Trophoblast cell (in vitro differentiated cells and primary cell): ENCODE data around the gene UNK.
"Not testable (repeated sequence)": the region's sequence is repeated elsewhere in the genome, so short reads cannot be mapped to it uniquely, and the experiment has no call there.

Source experiments
- DNase-seq, 2 donors: peaks; one replicate each; pipeline ENCODE4 v3.0.0-alpha.2; 2016
- H2AFZ ChIP-seq: 2 replicates; pipeline ENCODE4 v1.6.1; 2013; ENCODE audit warnings: low read length, moderate library complexity, mild to moderate bottlenecking; ENCODE audit not compliant: insufficient read depth, poor library complexity
- H2AK5ac ChIP-seq: 2 replicates; pipeline ENCODE4 v1.6.1; 2013; ENCODE audit warnings: mild to moderate bottlenecking, low read length
- H2BK120ac ChIP-seq: 2 replicates; pipeline ENCODE4 v1.6.1; 2013; ENCODE audit warnings: low read length, mild to moderate bottlenecking, moderate library complexity; ENCODE audit not compliant: insufficient read depth, poor library complexity
- H2BK12ac ChIP-seq: 2 replicates; pipeline ENCODE4 v1.6.1; 2013; ENCODE audit warnings: mild to moderate bottlenecking, low read length, moderate library complexity
- H2BK5ac ChIP-seq: 2 replicates; pipeline ENCODE4 v1.6.1; 2013; ENCODE audit warnings: low read length, low read depth, moderate library complexity, mild to moderate bottlenecking; ENCODE audit not compliant: poor library complexity
- H3K14ac ChIP-seq: 2 replicates; pipeline ENCODE4 v1.6.1; 2013; ENCODE audit warnings: mild to moderate bottlenecking, low read length
- H3K18ac ChIP-seq: 2 replicates; pipeline ENCODE4 v1.6.1; 2013; ENCODE audit warnings: mild to moderate bottlenecking, low read length
- H3K23ac ChIP-seq: 2 replicates; pipeline ENCODE4 v1.6.1; 2013; ENCODE audit warnings: low read length
- H3K27ac ChIP-seq: 2 replicates; pipeline ENCODE4 v1.5.1; 2013; ENCODE audit warnings: low read depth, mild to moderate bottlenecking, inconsistent platforms, low read length, moderate library complexity
- H3K27me3 ChIP-seq: 2 replicates; pipeline ENCODE4 v1.6.1; 2013; ENCODE audit warnings: inconsistent platforms, mild to moderate bottlenecking, low read length, moderate library complexity; ENCODE audit not compliant: insufficient read depth
- H3K36me3 ChIP-seq, 2 experiments: 1 replicate in 1 of 2; 2 replicates in 1 of 2; pipeline ENCODE4 v1.6.1; 2013; ENCODE audit warnings: low read length in 2 of 2, mild to moderate bottlenecking in 2 of 2, moderate library complexity in 1 of 2; ENCODE audit not compliant: insufficient read depth in 2 of 2, control insufficient read depth in 1 of 2
- H3K4ac ChIP-seq: 2 replicates; pipeline ENCODE4 v1.6.1; 2013; ENCODE audit warnings: low read depth, mild to moderate bottlenecking, low read length, moderate library complexity
- H3K4me1 ChIP-seq, 2 experiments: 1 replicate in 1 of 2; 2 replicates in 1 of 2; pipeline ENCODE4 v1.6.1; 2013; ENCODE audit warnings: low read length in 2 of 2, mild to moderate bottlenecking in 2 of 2, moderate library complexity in 1 of 2; ENCODE audit not compliant: insufficient read depth in 2 of 2, control insufficient read depth in 1 of 2
- H3K4me2 ChIP-seq: 2 replicates; pipeline ENCODE4 v1.6.1; 2013; ENCODE audit warnings: inconsistent platforms, mild to moderate bottlenecking, low read length, moderate library complexity
- H3K4me3 ChIP-seq: 2 replicates; pipeline ENCODE4 v1.5.1; 2013; ENCODE audit warnings: mild to moderate bottlenecking, low read depth, low read length, inconsistent platforms
- H3K79me1 ChIP-seq: one replicate; pipeline ENCODE4 v1.6.1; 2013; ENCODE audit warnings: low read length
- H3K79me2 ChIP-seq: 2 replicates; pipeline ENCODE4 v1.6.1; 2013; ENCODE audit warnings: low read length, mild to moderate bottlenecking; ENCODE audit not compliant: control insufficient read depth, insufficient read depth, poor library complexity
- H3K9ac ChIP-seq: 2 replicates; pipeline ENCODE4 v1.6.1; 2013; ENCODE audit warnings: mild to moderate bottlenecking, low read length
- H3K9me3 ChIP-seq: 2 replicates; pipeline ENCODE4 v1.6.1; 2013; ENCODE audit warnings: low read depth, mild to moderate bottlenecking, control low read depth, inconsistent platforms, low read length; ENCODE audit not compliant: insufficient read depth
- H4K12ac ChIP-seq: 2 replicates; pipeline ENCODE4 v1.6.1; 2013; ENCODE audit warnings: low read depth, mild to moderate bottlenecking, low read length, moderate library complexity
- H4K8ac ChIP-seq: 2 replicates; pipeline ENCODE4 v1.6.1; 2013; ENCODE audit warnings: low read depth, mild to moderate bottlenecking, low read length, moderate library complexity
- H4K91ac ChIP-seq: one replicate; pipeline ENCODE4 v1.6.1; 2013; ENCODE audit warnings: low read depth, mild to moderate bottlenecking, low read length, moderate library complexity
- WGBS: extraction: QIAGEN DNeasy Blood & Tissue Kit; methylation state at CpG from one replicate; pipeline ENCODE4 v1.1.7; 2013; ENCODE audit warnings: missing lambda C conversion rate; ENCODE audit not compliant: insufficient read length, insufficient coverage; ENCODE audit errors: extremely low coverage; 5-methylcytosine and 5-hydroxymethylcytosine counted together

UNK gene

DNA sequence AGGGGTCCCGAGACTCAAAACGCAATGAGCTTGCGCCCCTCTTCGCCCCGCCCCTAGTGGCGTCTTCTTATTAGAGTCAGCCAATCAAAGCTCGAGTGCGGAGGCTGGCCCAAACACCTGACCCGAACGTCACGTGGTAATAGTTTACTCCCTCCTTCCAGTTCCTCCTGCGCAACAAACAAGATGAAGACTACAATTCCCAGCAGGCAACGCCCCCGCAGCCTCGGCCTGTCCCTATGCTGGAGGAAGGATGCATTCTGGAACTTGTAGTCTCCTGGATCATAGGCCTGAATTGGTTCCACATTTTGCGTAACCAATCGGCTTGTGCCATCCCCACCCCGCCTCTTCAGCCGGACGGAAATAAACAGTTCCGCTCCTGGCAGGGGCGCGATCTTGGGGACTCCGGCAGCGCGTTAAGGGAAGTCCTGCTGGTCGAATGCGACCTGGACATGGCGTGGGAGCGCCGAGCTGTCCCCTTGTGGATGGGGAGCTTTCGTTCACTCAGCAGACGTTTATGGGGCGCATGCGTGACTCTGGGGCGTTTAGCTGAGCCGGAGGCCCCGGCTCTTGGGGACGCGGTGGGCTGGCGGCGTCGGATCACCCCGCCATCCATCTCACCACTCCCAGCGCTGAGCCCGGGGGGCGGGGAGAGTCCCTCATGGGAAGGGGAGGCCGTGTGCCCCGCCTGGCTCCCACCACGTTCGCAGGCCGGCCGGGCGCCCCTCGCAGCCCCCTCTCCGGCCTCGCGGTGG is 70.9 kb downstream of the UNK start, which contains the start of gene WBP2:
Gene WBP2 (minus strand): TSS at position 26 of the 752 bp plus-strand sequence. CDS start 38 bp downstream, outside the sequence.
- Histone ChIP-seq H3K4me1 (peaks cover 5 to 14% of the 10 kb centered on the region in 2 experiments), H3K79me1 (peaks cover 3% of the 10 kb centered on the region), H4K12ac (peak within 1 kb of the TSS; percentile 71), H3K14ac (peak within 1 kb of the TSS; percentile 25), H3K36me3 (peaks cover 12% of the 10 kb centered on the region in 2 experiments), H3K4me3 (peak within 1 kb of the TSS; percentile 87), H3K23ac (no peak within 1 kb of the TSS), H3K27ac (peak within 1 kb of the TSS; percentile 35), H3K9ac (peak within 1 kb of the TSS; percentile 68), H3K9me3 (no peaks in the 10 kb centered on the region), H2BK120ac (peak within 1 kb of the TSS; percentile 59), H3K79me2 (peaks cover 3% of the 10 kb centered on the region), H3K4me2 (peak within 1 kb of the TSS; percentile 81), H3K4ac (peak within 1 kb of the TSS; percentile 16), H2AK5ac (peak within 1 kb of the TSS; percentile 36), H3K27me3 (no peaks in the 10 kb centered on the region), H2BK5ac (peak within 1 kb of the TSS; percentile 24), H2AFZ (peak within 1 kb of the TSS; percentile 91), H2BK12ac (peak within 1 kb of the TSS; percentile 36), H4K91ac (peak within 1 kb of the TSS; percentile 79), H3K18ac (peak within 1 kb of the TSS; percentile 50), H4K8ac (peak within 1 kb of the TSS; percentile 80)
- peak; percentile 99 to 100 for DNase-seq
- no CpG with 5 or more reads among the region's 58 CpGs for WGBS

DNA sequence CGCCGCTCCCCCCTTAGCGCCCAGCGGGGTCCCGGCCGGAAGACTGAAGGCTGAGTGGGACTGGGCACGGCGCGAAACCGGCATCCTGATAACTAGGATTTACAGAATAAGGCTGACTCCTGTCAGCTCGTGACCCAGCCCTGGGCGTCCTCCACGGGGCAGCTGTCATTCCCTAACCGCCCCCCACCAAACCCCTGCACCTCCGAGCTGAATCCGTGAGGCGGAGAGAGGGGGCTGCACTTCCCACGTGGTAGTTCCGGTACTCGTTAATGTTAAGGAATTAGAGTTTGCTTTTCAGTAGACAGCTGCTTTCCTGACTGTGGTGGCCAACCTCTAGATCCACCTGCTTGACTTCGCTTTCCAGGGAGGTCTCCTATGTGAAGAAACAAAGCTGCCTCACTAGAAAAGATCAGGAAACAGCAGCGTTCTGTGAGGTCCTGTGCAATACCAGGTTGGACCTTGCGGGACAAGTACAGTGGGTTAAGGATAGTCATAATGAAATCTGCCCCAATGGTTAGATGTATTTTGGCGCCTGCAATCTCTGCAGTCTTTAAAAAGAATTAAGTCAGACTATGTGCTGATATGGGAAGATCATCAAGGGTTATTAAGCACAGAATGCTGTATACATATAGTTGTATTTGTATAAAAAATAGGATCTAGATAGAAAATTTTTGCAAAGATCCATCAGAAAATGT is 71.6 kb downstream of the UNK start:
- no peaks in the 10 kb centered on the region for H3K27me3 ChIP-seq

DNA sequence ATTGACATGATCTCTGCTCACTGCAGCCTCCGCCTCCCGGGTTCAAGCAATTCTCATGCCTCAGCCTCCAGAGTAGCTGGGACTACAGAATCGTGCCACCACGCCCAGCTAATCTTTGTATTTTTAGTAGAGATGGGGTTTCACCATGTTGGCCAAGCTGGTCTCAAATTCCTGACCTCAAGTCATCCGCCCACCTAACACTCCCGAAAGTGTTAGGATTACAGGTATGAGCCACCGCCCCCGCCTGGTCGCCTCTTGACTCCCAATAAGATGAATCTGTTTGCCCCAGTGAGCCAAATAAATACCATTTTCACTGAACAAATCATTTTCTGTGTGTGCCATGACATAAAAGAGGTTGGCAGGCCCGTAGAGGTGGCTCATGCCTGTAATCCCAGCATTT is 74.8 kb downstream of the UNK start:
- H3K18ac ChIP-seq, H3K36me3 ChIP-seq, H4K8ac ChIP-seq, H3K4me2 ChIP-seq, H3K27ac ChIP-seq, H3K4me1 ChIP-seq, H3K79me1 ChIP-seq, H3K4ac ChIP-seq, H2AFZ ChIP-seq, DNase-seq, H2BK12ac ChIP-seq, H4K12ac ChIP-seq, H4K91ac ChIP-seq, H3K79me2 ChIP-seq, H3K23ac ChIP-seq, H3K9me3 ChIP-seq, H2BK5ac ChIP-seq, H3K4me3 ChIP-seq, H2BK120ac ChIP-seq, H2AK5ac ChIP-seq, H3K27me3 ChIP-seq, H3K9ac ChIP-seq, H3K14ac ChIP-seq: not testable (repeated sequence)
- no CpG with 5 or more reads among the region's 10 CpGs for WGBS

More for the DNA sequence above, 71.6 kb downstream of the UNK start:
- H3K23ac ChIP-seq = no peak overlapping the region
- H3K4me3 ChIP-seq = peak overlapping the region; percentile 87
- peak overlapping the region; percentile 57 for H3K9ac ChIP-seq
- H3K79me1 ChIP-seq = peaks cover 3% of the 10 kb centered on the region
- H3K18ac ChIP-seq = peak overlapping the region; percentile 50
- no peak for DNase-seq
- no peak overlapping the region for H2BK12ac ChIP-seq
- H3K4me2 ChIP-seq = peak overlapping the region; percentile 81
- H3K4ac ChIP-seq = no peak overlapping the region
- WGBS = no CpG with 5 or more reads among the region's 24 CpGs
- no peaks in the 10 kb centered on the region for H3K9me3 ChIP-seq
- peak overlapping the region; percentile 35 for H3K27ac ChIP-seq
- peak overlapping the region; percentile 59 for H2BK120ac ChIP-seq
- peaks cover 3% of the 10 kb centered on the region for H3K79me2 ChIP-seq
- H4K91ac ChIP-seq = peak overlapping the region; percentile 79
- H3K36me3 ChIP-seq = peaks cover 5% of the 10 kb centered on the region in 2 experiments
- peak overlapping the region; percentile 5 for H2BK5ac ChIP-seq
- H3K14ac ChIP-seq = peak overlapping the region; percentile 8
- peak overlapping the region; percentile 80 for H4K8ac ChIP-seq
- peaks cover 5 to 14% of the 10 kb centered on the region in 2 experiments for H3K4me1 ChIP-seq
- no peak overlapping the region for H2AK5ac ChIP-seq
- H2AFZ ChIP-seq = peak overlapping the region; percentile 91
- peak overlapping the region; percentile 71 for H4K12ac ChIP-seq

DNA sequence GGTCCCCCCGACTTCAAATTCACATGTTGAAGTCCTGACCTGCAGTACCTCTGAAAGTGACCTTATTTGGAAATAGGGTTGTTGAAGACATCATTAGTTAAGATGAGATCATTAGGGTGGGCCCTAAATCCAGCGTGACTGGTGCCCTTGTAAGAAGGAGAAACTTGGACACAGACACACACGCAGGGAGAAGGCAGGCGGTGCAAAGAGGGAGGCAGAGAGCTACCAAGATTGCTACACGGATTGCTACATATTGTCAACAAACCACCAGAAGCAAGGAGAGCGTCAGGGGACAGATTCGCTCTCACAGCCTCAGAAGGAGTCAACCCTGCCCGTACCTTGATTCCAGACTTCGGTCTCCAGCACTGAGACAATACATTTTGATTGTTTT is 77.3 kb downstream of the UNK start:
- Histone ChIP-seq H3K4me2 (no peak overlapping the region), H3K79me2 (no peaks in the 10 kb centered on the region), H3K23ac (no peak overlapping the region), H3K18ac (no peak overlapping the region), H2BK120ac (no peak overlapping the region), H2AK5ac (no peak overlapping the region), H3K4me3 (no peak overlapping the region), H2AFZ (no peak overlapping the region), H3K4me1 (no peaks in the 10 kb centered on the region), H3K79me1 (no peaks in the 10 kb centered on the region), H4K12ac (no peak overlapping the region), H4K8ac (no peak overlapping the region), H3K27me3 (no peaks in the 10 kb centered on the region), H3K9me3 (no peaks in the 10 kb centered on the region), H2BK12ac (no peak overlapping the region), H3K36me3 (no peaks in the 10 kb centered on the region), H2BK5ac (no peak overlapping the region), H4K91ac (no peak overlapping the region), H3K14ac (no peak overlapping the region), H3K9ac (no peak overlapping the region), H3K4ac (no peak overlapping the region), H3K27ac (no peak overlapping the region)
- WGBS = no CpG with 5 or more reads among the region's 9 CpGs
- no peak for DNase-seq
